ENCODE measurements around the gene TBC1D8. TPM values are rescaled to one million over a fixed set of nuclear protein-coding genes. Genes with fewer than 3 reads are reported as not detected.
A peak's percentile ranks its signal among the peaks of the same experiment; 100 is the strongest.

TBC1D8 gene
- total and polyA plus RNA-seq, 7 donors = 8.7 to 163 (median 50.4) TPM

GRCh38 chr2:101164021-101164420 is 12.8 kb upstream of the TBC1D8 start:
- H3K27me3 ChIP-seq (ENCODE audit: insufficient read depth in 3 of 3, low read length in 2 of 3) = no peaks in the 10 kb centered on the region
- ATAC-seq = no peak
- TF ChIP-seq CTCF (IDR thresholded peaks at IDR 0.05) = no peak
- H3K4me3 ChIP-seq = no peak overlapping the region
- 93 to 100% (median 95%) methylated on average over 2 of the region's 2 CpGs for WGBS, 3 donors
- H3K36me3 ChIP-seq (ENCODE audit: insufficient read depth in 1 of 2, low read depth in 1 of 2) = no peaks in the 10 kb centered on the region
- no peak for DNase-seq
- intact Hi-C loops (cut with DNase I) = no loop called here
- no peak overlapping the region for H3K27ac ChIP-seq
- no peaks in the 10 kb centered on the region for H3K9me3 ChIP-seq
- no peaks in the 10 kb centered on the region for H3K4me1 ChIP-seq

- ATAC-seq (no peak), DNase-seq (no peak)
- intact Hi-C loops (cut with DNase I) = no loop called here
- Histone ChIP-seq H3K4me3 (no peak overlapping the region), H3K27me3 (ENCODE audit: insufficient read depth in 3 of 3, low read length in 2 of 3) (no peaks in the 10 kb centered on the region), H3K36me3 (ENCODE audit: insufficient read depth in 1 of 2, low read depth in 1 of 2) (no peaks in the 10 kb centered on the region), H3K27ac (no peak overlapping the region), H3K4me1 (no peaks in the 10 kb centered on the region), H3K9me3 (no peaks in the 10 kb centered on the region)
- TF ChIP-seq CTCF (IDR thresholded peaks at IDR 0.05) = no peak
- WGBS, 3 donors = 66 to 72% (median 69%) methylated on average over 9 of the region's 9 CpGs
These were observed 11.6 kb upstream of the TBC1D8 start for GRCh38 chr2:101162561-101163330.

GRCh38 chr2:101161658-101162057 is 10.5 kb upstream of the TBC1D8 start:
- Histone ChIP-seq H3K27ac (no peak overlapping the region), H3K4me3 (no peak overlapping the region), H3K27me3 (ENCODE audit: insufficient read depth in 3 of 3, low read length in 2 of 3) (no peaks in the 10 kb centered on the region), H3K9me3 (no peaks in the 10 kb centered on the region), H3K36me3 (ENCODE audit: insufficient read depth in 1 of 2, low read depth in 1 of 2) (no peaks in the 10 kb centered on the region), H3K4me1 (no peaks in the 10 kb centered on the region)
- DNase-seq = no peak
- no peak for TF ChIP-seq CTCF (IDR thresholded peaks at IDR 0.05)
- ATAC-seq = no peak
- WGBS, 3 donors = 98% methylated on average over 3 of the region's 3 CpGs
- intact Hi-C loops (cut with DNase I) = no loop called here

GRCh38 chr2:101160454-101160853 is 9.3 kb upstream of the TBC1D8 start:
- no peak overlapping the region for H3K4me3 ChIP-seq
- no peaks in the 10 kb centered on the region for H3K9me3 ChIP-seq
- WGBS, 3 donors = 80 to 91% (median 90%) methylated on average over 3 of the region's 3 CpGs
- no peaks in the 10 kb centered on the region for H3K4me1 ChIP-seq
- TF ChIP-seq CTCF (IDR thresholded peaks at IDR 0.05) = no peak
- DNase-seq (no peak), ATAC-seq (peak in 2 of 4 donors; percentile 54 to 63)
- no peaks in the 10 kb centered on the region for H3K36me3 ChIP-seq (ENCODE audit: insufficient read depth in 1 of 2, low read depth in 1 of 2)
- intact Hi-C loops (cut with DNase I) = no loop called here
- no peak overlapping the region for H3K27ac ChIP-seq
- H3K27me3 ChIP-seq (ENCODE audit: insufficient read depth in 3 of 3, low read length in 2 of 3) = no peaks in the 10 kb centered on the region

- no peaks in the 10 kb centered on the region for H3K36me3 ChIP-seq (ENCODE audit: insufficient read depth in 1 of 2, low read depth in 1 of 2)
- intact Hi-C loops (cut with DNase I) = no loop called here
- H3K27ac ChIP-seq = no peak overlapping the region
- H3K9me3 ChIP-seq = no peaks in the 10 kb centered on the region
- WGBS, 3 donors = 77 to 100% (median 97%) methylated on average over 2 of the region's 2 CpGs
- ATAC-seq (no peak), DNase-seq (no peak)
- no peaks in the 10 kb centered on the region for H3K27me3 ChIP-seq (ENCODE audit: insufficient read depth in 3 of 3, low read length in 2 of 3)
- H3K4me3 ChIP-seq = no peak overlapping the region
- no peaks in the 10 kb centered on the region for H3K4me1 ChIP-seq
- no peak for TF ChIP-seq CTCF (IDR thresholded peaks at IDR 0.05)
These were observed 8.3 kb upstream of the TBC1D8 start for GRCh38 chr2:101159526-101159925.

All from psoas muscle (tissue), 8 donors.